GM21737 (cell line): ENCODE measurements around the gene CCNI2.

Source experiments
- ATAC-seq: cut with Tn5 transposase; IDR thresholded peaks from one replicate; pipeline ENCODE4 v1.9.1; 2021; ENCODE audit warnings: mild to moderate bottlenecking, moderate library complexity; ENCODE audit not compliant: unreplicated experiment

The CCNI2 gene

DNA sequence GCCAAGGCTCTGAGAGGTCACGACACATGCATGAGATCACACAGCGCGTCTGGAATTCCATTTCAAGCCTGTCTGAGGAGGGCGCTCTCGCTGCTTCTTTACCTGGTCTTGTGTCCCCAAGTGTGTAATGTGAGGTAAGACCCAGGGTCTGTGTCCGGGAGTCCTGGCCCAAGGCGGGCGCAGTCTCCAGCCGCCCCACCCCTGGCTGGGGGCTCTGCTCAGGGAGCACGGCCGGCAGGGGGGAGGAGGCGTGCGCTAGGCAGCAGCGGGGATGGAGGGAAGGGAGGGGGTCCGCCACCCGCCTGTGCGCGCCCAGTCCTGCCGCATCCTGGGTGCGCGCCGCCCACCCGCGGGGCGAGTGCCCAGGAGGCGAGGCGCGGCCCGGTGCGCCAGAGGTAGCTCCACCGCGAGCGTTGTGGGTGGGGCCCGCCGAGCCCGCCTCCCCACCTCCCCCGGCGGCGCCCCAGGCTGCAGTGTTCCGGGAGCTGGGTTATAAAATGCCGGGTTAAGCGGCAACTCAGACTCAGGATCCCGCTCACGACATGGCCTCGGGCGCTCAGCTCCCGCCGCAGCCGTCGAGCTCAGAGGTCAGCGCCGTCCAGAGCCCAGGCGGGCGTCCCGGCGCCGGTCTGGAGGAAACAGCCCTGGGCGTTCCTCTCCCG is at the start of gene CCNI2:
TSS of gene CCNI2 (plus strand) at position 473 of the 662 bp plus-strand sequence. CDS start at position 543, 70 bp downstream.
- ATAC-seq: peak; percentile 35

GRCh38 chr5:132704875-132705274 is 42.4 kb upstream of the CCNI2 start:
- ATAC-seq: no peak

- no peak for ATAC-seq
These were observed 38.6 kb upstream of the CCNI2 start for GRCh38 chr5:132708645-132709044.

DNA sequence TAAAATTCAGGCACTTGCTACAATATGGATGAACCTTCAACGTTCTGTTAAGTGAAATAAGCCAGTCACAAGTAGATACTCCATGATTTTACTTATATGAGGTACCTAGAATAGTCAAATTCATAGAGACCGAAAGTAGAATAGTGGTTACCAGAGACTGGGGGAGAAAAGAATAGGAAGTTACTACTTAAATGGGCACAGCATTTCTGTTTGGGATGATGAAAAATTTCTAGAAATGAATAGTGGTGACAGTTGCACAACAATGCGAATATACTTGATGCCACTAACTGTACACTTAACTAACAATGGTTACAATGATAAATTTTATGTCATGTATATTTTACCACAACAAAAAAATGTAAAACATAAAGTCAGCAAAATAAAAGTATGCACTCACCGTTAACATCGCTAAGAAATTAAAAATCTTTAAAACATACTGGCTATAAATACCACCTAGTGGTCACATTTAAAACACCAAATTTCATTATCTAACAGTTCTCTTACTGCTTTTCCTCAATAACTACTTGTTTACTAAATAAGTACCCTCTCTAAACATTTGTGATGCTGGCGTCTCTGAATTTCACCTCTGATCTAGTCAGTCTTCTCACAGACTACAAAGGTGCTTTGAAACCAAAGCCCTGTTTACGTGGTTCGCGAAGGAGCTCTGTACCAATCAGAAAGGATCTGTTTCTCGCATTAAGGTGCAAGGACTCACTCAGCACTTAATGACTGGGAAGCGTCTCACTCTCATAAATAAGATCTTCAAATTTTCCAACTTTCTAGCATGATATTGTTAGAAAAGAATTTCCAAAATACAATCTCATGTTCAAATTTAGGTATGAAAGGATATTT is 32.5 kb upstream of the CCNI2 start:
- ATAC-seq: no peak

GRCh38 chr5:132718544-132719312 is 28.5 kb upstream of the CCNI2 start:
- ATAC-seq: no peak

DNA sequence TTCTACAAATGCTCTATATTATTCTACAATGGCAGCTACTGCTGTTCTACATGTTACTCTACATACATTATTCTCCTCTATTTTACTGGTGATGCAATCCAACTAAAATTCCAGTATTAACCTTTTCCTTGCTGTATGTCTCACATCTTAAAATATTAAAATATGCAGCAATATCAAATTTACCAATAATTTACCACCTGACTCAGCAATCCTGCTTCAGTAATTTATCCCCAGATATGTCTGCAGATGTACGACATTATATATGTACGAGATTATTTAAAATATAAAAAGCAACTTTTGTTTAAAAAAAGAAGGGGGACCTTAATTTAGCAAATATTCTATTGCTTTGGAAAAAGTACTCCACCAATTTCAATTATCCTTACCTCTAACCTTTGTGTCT is 21.5 kb upstream of the CCNI2 start:
- ATAC-seq: no peak

DNA sequence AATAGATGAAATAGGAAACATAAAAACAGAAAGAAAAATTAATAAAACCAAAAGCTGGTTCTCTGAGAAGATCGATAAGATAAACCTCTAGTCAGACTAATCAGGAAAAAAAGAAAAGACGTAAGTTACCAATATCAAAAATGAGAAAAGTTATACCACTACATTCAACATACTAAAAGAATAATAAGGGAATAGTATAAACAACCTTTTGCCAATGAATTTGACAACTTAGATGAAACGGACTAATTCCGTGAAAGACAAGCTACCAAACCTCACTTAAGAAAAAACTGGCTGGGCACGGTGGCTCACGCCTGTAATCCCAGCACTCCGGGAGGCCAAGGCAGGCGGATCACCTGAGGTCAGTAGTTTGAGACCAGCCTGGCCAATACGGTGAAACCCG is 17.3 kb upstream of the CCNI2 start:
- ATAC-seq: no peak

GRCh38 chr5:132733499-132734148 is 13.6 kb upstream of the CCNI2 start:
- no peak for ATAC-seq

DNA sequence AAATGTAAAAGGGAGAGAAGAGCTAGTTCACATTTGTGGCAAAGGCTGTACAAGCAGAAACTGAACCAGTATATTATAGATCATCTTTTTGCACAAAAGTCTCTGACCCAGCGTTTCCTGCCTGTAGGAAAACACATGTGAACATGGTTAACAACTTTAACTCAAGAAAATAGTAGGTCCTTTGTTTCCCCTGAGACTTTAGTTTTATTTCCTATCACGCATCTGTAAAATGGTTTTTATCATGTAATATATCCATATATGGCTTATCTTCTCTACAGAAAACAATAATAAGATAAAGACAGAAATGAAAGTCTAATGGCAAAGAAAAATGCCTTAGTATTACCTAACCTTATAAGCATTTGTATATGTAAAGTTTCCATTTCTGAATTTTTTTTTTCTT is 12.5 kb upstream of the CCNI2 start:
- no peak for ATAC-seq

- ATAC-seq: peak; percentile 90
These were observed 10.1 kb upstream of the CCNI2 start, which contains the start of gene KIF3A for GRCh38 chr5:132736853-132737833. KIF3A (minus strand) TSS chr5:132737546; CDS start chr5:132737419, 127 bp downstream.

DNA sequence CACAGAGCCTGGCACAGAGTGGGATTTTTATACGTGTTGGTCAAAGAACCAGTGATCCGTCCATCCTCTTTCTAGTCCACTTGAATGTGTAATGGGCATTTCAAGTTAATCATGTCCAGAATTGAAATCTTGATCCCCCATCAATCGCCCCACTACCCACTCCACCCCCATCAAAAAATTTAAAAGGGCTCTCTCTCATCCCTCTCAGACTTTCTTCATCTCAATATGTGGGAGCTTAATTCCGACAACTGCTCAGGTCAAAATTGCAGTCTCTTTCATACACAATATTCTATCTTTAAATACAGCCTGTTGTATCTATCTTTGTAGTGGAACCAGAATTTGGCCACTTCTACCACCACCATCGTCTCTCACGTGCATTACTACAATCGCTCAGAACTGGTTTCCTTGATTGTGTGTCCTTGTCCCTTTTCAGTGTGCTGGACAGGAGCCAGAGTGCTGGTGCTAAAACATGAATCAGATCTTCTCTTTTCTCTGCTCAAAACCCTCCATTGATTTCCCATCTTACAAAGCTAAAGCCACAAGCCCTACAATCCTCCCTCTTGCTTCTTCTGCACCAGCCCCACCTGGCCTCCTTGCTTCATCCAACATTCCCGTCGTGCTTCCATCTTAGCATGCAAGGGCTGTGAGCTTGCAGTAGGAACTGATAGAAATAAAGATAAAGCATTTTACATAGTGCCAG is 9.1 kb upstream of the CCNI2 start:
- ATAC-seq: no peak

DNA sequence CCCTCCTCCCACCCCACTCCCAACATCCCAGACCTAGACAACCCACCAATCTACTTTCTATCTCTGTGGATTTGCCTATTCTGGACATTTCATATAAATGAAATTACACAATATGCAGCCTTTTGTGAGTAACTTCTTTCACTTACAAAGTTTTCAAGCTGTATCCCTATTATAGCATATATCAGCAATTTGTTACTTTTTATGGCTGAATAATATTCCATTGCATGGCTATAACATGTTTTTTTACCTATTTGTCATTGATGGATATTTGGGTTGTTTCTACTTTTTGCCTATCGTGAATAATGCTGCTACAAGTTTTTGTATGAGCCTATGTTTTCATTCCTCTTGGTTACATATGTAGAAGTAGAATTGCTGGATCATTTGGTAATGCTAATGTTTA is 8.0 kb upstream of the CCNI2 start:
- ATAC-seq: no peak

DNA sequence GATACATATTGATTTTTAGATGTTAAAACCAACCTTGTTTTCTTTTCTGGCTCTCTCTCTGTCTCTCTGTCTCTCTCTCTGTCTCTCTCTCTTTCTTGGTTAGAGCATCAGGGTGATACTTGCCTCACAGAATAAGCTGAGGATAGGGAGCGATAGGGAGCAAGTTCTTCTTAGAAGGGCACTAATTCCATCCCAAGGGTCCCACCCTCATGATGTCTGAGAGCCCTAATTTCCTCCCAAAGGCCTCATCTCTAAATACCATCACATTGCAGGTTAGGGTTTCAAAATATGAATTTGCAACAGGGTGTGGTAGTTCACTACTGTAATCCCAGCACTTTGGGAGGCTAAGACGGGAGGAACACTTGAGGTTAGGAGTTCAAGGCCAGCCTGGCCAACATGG is 5.1 kb upstream of the CCNI2 start:
- ATAC-seq: no peak

DNA sequence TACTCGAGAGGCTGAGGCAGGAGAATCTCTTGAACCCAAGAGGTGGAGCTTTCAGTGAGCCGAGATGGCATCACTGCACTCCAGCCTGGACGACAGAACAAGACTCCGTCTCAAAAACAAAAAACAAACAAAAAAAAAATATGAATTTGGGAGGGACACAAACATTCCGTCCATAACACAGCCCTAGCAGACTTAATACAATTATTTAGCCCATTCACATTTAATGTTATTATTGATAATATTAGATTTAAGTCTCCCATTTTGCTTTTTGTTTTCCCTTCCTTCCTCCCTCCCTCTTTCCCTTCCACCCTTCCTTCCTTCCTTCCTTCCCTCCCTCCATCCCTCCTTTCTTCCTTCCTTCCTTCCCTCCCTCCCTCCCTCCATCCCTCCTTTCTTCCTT is 4.6 kb upstream of the CCNI2 start:
- ATAC-seq: no peak

DNA sequence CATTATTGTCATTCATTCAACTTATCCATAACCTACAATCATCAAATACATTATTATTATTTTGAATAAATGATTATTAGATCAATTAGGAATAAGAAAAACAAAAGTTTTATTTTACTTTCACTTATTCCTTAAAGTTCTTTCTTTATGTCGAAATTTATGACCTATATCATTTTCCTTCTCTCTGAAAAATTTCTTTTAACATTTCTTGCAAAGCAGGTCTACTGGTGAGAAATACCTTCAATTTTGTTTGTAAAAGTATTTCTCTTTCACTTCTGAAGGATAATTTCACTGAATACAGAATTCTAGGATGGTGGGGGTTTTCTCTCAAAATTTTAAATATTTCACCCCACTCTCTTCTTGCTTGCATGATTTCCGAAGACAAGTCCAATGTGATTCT is 2.6 kb upstream of the CCNI2 start:
- ATAC-seq: no peak

GRCh38 chr5:132746592-132746953 is 653 bp upstream of the CCNI2 start:
- no peak for ATAC-seq

DNA sequence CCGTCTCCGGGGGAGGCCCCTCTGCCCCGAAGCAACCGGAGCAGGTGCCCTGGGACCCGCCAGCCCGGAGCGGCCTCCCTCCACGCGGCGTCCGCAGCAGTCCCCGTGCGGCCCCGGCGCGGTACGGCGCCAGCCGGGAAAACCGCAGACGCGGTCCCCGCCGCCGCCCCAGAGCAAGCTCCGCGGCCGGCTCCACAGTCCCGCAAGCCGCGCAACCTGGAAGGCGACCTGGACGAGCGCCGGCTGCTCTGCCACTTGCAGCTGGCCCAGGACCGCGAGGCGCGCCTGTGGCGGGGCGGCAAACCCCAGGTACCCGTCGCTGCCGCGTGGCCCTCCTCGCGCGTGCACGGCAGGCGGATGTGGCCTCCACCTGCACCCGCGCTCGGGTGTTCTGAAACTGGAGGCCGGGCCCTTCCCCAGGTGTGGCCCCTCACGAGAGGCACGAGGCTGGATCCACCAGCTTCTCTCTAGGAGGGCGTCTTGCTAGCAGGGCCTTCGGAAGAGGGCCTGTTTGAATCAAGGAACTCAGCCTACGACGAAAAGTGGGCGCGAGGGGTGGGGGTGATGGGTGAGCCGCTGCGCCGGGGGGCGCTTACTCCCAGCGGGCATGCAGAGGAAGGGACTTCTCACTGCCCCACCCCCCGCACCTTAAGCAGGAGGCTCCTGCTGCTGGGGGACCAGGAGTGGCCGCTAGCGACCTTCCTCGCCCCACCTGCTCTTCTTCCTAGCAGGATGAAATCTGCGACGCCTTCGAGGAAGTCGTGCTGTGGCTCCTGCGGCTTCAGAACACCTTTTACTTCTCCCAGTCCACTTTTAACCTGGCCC is 602 bp downstream of the CCNI2 start:
- no peak for ATAC-seq

GRCh38 chr5:132748522-132749000 is 1.3 kb downstream of the CCNI2 start:
- ATAC-seq: no peak
